Heart left ventricle (tissue), 16 donors: ENCODE measurements around the gene ZNF534. TPM values are rescaled to one million over a fixed set of nuclear protein-coding genes. Genes with fewer than 3 reads are reported as not detected.
"Not testable (repeated sequence)": the region's sequence is repeated elsewhere in the genome, so short reads cannot be mapped to it uniquely, and the experiment has no call there.

Source experiments
- ATAC-seq, 4 donors: fragments of 200-7000 bp; cut with Tn5 transposase; one replicate each; pipeline ENCODE4 v1.9.1; 2020 to 2022; ENCODE audit warnings: moderate library complexity in 4 of 4, mild to moderate bottlenecking in 3 of 4, moderate number of reproducible peaks in 1 of 4
- DNase-seq, 5 donors: peaks; one replicate each; pipeline ENCODE4 v3.0.0-alpha.2; 2020
- H3K27ac ChIP-seq, 12 donors: fragments of 200-600 bp; sonication (generic) in 4 of 12; one replicate each; pipeline versions ENCODE4 v1.5.0 to v1.8.0; 2016 to 2022; ENCODE audit warnings: mild to moderate bottlenecking in 2 of 12
- H3K27me3 ChIP-seq, 9 donors: fragments of 200-600 bp; sonication (generic) in 2 of 9; one replicate each; pipeline versions ENCODE4 v1.5.1 to v1.8.0; 2016 to 2022; ENCODE audit warnings: mild to moderate bottlenecking in 3 of 9
- H3K36me3 ChIP-seq, 9 donors: fragments of 200-600 bp; sonication (generic) in 2 of 9; one replicate each; pipeline versions ENCODE4 v1.5.0 to v1.8.0; 2018 to 2022; ENCODE audit warnings: mild to moderate bottlenecking in 2 of 9
- H3K4me1 ChIP-seq, 12 donors: fragments of 200-600 bp; sonication (generic) in 4 of 12; one replicate each; pipeline versions ENCODE4 v1.5.0 to v1.8.0; 2016 to 2022; ENCODE audit warnings: mild to moderate bottlenecking in 3 of 12
- H3K4me3 ChIP-seq, 12 donors: fragments of 200-600 bp; sonication (generic) in 4 of 12; one replicate each; pipeline versions ENCODE4 v1.5.0 to v1.8.0; 2017 to 2022; ENCODE audit warnings: mild to moderate bottlenecking in 9 of 12, moderate library complexity in 4 of 12
- H3K9me3 ChIP-seq, 12 donors: fragments of 200-600 bp; sonication (generic) in 4 of 12; one replicate each; pipeline versions ENCODE4 v1.5.0 to v1.8.0; 2016 to 2022; ENCODE audit warnings: mild to moderate bottlenecking in 1 of 12
- POLR2A ChIP-seq, 2 donors: fragments of 450-650 bp; IDR thresholded peaks; one replicate each; pipeline ENCODE4 v1.6.1; 2017; ENCODE audit warnings: antibody characterized with exemption in 2 of 2, mild to moderate bottlenecking in 2 of 2, moderate library complexity in 2 of 2
- WGBS, 4 donors: extraction: QIAGEN DNeasy Blood & Tissue Kit in 2 of 4; methylation state at CpG; one replicate each; pipeline versions ENCODE4 v1.1.5 to v1.1.7; 2013 to 2018; 5-methylcytosine and 5-hydroxymethylcytosine counted together
- intact Hi-C, 10 donors: fragments of 100-400 bp; cut with DNase I; formaldehyde crosslinking; loops; one replicate each; pipeline versions ENCODE4 v1.11.1 to v1.14.2; 2022
- polyA plus RNA-seq, 2 donors: library from polyadenylated mRNA; stranded (reverse); fragments of 200-250 nt; gene quantifications; one replicate each; pipeline ENCODE4 v1.2.3, GENCODE V29; 2013
- total RNA-seq, 9 donors: library from RNA; depleted of rRNA in 2 of 9; stranded (reverse); fragments of >200 nt in 2 of 9; fragmentation: NEBNext Ultra II Directional in 3 of 9; extraction: Animal tissue kit (Norgen Biotek cat#: 25700) in 3 of 9; gene quantifications; one replicate each; pipeline versions ENCODE4 v1.1.0 to v1.2.4, GENCODE V29; 2016 to 2023
- TF ChIP-seq, protein P1 (sequence below), 12 donors: fragments of 200-600 bp; sonication (generic) in 4 of 12; IDR thresholded peaks; one replicate each; pipeline versions ENCODE4 v1.5.0 to v1.8.0; 2018 to 2022; ENCODE audit warnings: antibody characterized with exemption in 12 of 12, mild to moderate bottlenecking in 5 of 12
- donor health status: ischemic (EF 13 %, LVEDD 7.1; RV severe dilation, severe dysfunction).
- donor health status: healthy with polysubstance abuse.
- donor health status: DM: no; HTN: yes; CAD: no.
- donor health status: DM: no; HTN: no; CAD: no.
- donor health status: ischemic (EF 25% LVEDD 6.9; RV normal size, moderate dysfunction).
- donor health status: ischemic (EF 25% LVEDD 5.7; RV mildly dilated, moderate dysfunction).
- donor health status: healthy.
- donor health status: DM: yes; HTN: yes; CAD: no.
- donor health status: ischemic (EF 35%, LVEDD 5.7; RV mildly dilated, moderate dysfunction).
- donor health status: nonischemic (EF 11% LVEDD 7.7; RV severe dilation, severe dysfunction).
- donor health status: DM: yes; HTN: yes; CAD: no.
- donor health status: PGD.
- donor health status: ischemic (EF 29% LVEDD 5.4; RV normal size, mild dysfunction).
- donor health status: nonischemic (EF 23%, LVEDD 6.1; RV moderate dilation, normal function).

ZNF534 gene
- total and polyA plus RNA-seq, 11 donors = 0.11 to 0.63 (median 0.41) TPM; not detected in 1

DNA sequence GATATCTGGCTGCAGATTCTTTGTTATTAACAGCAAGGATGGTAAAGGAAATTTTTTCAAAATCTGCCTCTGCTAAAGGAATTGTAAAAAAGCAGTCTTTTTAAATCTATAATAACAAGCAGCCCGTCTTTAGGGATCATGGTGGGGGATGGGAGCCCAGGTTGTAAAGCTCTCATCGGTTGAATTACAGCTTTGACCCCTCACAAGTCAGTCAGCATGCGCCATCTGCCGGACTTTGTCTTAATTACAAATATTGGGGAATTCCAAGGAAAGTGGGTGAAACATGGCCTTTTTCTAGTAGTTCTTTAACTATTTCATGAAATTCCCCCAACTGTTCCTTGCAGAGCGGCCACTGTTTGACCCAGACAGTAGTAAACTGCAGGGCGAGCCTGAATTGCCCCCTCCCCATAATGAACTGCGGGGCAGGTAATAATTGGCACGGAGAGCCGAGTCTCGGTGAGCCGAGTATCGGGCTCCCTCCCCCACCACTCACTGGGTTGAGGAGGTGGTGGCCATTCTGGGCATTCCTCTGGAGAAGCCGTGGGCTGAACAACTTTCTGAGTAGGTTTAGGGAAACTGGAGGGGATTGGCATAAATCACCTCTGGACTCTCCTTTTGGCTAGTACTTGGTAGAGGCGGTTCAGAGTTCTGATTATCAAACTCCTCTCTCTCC is 36.0 kb downstream of the ZNF534 start:
- H3K9me3 ChIP-seq = peaks cover under 1 to 100% (median 98%) of the 10 kb centered on the region in 12 donors
- no peaks in the 10 kb centered on the region for H3K27me3 ChIP-seq
- ATAC-seq (no peak), DNase-seq (no peak)
- no peak for TF ChIP-seq POLR2A (IDR thresholded peaks at IDR 0.05)
- TF ChIP-seq, protein P1, sequence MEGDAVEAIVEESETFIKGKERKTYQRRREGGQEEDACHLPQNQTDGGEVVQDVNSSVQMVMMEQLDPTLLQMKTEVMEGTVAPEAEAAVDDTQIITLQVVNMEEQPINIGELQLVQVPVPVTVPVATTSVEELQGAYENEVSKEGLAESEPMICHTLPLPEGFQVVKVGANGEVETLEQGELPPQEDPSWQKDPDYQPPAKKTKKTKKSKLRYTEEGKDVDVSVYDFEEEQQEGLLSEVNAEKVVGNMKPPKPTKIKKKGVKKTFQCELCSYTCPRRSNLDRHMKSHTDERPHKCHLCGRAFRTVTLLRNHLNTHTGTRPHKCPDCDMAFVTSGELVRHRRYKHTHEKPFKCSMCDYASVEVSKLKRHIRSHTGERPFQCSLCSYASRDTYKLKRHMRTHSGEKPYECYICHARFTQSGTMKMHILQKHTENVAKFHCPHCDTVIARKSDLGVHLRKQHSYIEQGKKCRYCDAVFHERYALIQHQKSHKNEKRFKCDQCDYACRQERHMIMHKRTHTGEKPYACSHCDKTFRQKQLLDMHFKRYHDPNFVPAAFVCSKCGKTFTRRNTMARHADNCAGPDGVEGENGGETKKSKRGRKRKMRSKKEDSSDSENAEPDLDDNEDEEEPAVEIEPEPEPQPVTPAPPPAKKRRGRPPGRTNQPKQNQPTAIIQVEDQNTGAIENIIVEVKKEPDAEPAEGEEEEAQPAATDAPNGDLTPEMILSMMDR (IDR thresholded peaks at IDR 0.05) = no peak
- no peak overlapping the region for H3K27ac ChIP-seq
- 81 to 91% (median 86%) methylated on average over 11 to 14 of the region's 14 CpGs for WGBS, 4 donors
- intact Hi-C loops = no loop called here
- peaks cover 0 to 80% (median 0%) of the 10 kb centered on the region in 9 donors for H3K36me3 ChIP-seq
- H3K4me3 ChIP-seq = no peak overlapping the region
- no peaks in the 10 kb centered on the region for H3K4me1 ChIP-seq

DNA sequence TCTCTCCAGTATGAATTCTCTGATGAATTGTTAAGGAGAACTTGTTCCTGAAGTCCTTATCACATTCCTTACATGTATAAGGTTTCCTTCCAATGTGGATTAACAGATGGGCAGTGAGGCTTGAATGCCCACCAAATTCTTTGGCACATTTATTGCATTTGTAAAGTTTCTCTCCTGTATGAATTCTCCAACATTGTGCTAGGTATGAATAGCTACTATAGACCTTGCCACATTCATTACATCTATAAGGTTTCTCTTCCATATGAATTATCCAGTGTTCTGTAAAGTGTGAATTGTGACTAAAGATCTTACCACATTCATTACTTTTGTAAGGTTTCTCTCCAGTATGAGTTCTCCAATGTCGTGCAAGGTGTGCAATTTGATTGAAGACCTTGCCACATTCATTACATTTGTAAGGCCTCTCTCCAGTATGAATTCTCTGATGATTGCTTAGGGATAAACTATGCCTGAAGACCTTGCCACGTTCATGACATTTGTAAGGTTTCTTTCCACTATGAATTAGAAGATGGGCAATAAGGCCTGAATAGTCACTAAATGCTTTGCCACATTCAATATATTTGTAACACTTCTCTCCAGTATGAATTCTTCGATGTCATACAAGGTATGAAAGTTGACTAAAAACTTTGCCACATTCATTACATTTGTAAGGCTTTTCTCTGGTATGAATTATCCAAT is 44.9 kb downstream of the ZNF534 start:
- no peak for DNase-seq
- intact Hi-C loops = loop anchor here in 1 of 10 donors (2.0 kb wide), 1 partner anchor 15 kb away; no protein-coding TSS in a partner anchor
- Histone ChIP-seq H3K4me1 (no peaks in the 10 kb centered on the region), H3K27ac (no peak overlapping the region), H3K4me3 (no peak overlapping the region), H3K9me3 (peaks cover 35 to 100% (median 100%) of the 10 kb centered on the region in 12 donors), H3K27me3 (no peaks in the 10 kb centered on the region), H3K36me3 (peaks cover 0 to 68% (median 0%) of the 10 kb centered on the region in 9 donors)
- WGBS, 4 donors = 94 to 95% (median 94%) methylated on average over 3 of the region's 3 CpGs
- TF ChIP-seq, protein P1 (IDR thresholded peaks at IDR 0.05) = no peak
- no peak for TF ChIP-seq POLR2A (IDR thresholded peaks at IDR 0.05)
- ATAC-seq = no peak

DNA sequence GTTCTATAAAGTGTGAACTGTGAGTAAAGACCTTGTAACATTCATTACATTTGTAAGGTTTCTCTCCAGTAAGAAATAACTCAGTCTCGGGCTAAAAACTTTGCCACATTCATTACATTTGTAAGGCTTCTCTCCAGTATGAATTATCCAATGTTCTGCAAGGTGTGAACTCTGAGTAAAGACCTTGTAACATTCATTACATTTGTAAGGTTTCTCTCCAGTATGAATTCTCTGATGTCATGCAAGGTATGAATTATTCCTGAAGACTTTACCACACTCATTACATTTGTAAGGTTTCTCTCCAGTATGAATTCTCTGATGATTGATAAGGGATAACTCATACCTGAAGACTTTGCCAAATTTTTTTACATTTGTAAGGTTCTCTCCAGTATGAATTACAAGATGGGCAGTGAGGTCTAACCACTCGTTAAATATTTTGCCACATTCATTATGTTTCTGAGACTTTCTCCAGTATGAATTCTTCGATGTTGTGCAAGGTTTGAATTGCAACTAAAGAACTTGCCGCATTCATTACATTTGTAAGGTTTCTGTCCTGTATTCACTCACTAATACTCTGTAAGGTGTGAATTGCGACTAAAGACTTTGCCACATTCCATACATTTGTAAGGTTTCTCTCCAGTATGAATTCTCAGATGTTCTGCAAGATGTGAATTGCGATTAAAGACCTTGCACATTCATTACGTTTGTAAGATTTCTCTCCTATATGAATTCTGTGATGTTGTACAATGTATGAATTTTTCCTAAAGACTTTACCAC is 45.6 kb downstream of the ZNF534 start:
- no peak for TF ChIP-seq POLR2A (IDR thresholded peaks at IDR 0.05)
- TF ChIP-seq, protein P1 (IDR thresholded peaks at IDR 0.05) = no peak
- Histone ChIP-seq H3K36me3 (peaks cover 0 to 62% (median 0%) of the 10 kb centered on the region in 9 donors), H3K4me3 (no peak overlapping the region), H3K27ac (no peak overlapping the region), H3K9me3 (peaks cover 30 to 100% (median 100%) of the 10 kb centered on the region in 12 donors), H3K4me1 (no peaks in the 10 kb centered on the region), H3K27me3 (no peaks in the 10 kb centered on the region)
- no peak for DNase-seq
- intact Hi-C loops = loop anchor here in 1 of 10 donors (2.0 kb wide), 1 partner anchor 16 kb away; no protein-coding TSS in a partner anchor
- 95 to 98% (median 96%) methylated on average over 7 of the region's 7 CpGs for WGBS, 4 donors
- no peak for ATAC-seq

DNA sequence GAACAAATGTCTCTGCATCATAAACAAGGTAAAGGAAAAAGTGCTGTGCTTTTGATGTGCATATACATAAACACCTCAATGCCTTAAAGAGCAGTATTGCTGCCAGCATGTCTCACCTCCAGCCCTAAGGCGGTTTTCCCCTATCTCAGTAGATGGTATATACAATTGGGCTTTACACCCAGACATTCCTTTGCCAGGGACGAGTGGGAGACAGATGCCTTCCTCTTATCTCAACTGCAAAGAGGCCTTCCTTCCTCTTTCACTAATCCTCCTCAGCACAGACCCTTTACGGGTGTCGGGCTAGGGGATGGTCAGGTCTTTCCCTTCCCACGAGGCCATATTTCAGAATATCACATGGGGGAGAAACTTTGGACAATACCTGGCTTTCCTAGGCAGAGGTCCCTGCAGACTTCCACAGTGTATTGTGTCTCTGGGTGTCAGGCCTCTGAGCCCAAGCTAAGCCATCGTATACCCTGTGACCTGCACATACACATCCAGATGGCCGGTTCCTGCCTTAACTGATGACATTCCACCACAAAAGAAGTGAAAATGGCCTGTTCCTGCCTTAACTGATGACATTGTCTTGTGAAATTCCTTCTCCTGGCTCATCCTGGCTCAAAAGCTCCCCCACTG is 55.3 kb downstream of the ZNF534 start:
- not testable (repeated sequence) for ATAC-seq, DNase-seq

DNA sequence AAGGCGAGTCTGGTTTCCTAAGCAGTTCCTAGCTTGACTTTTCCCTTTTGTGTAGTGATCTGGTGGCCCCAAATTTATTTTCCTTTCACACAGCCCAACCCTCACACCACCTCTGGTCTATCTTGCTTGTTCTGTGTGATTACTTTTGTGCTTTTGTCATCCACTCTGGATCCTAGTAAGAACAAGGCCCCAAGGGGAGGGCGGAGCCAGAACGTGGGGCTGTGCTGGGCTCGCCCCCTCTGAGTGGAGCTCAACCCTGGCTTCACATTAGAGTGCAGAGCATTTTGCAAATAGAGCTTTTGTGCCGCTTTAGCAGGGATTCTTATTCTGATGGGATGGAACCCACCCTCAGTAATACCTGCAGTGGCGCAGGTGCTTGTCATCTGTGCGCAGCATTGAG is 56.1 kb downstream of the ZNF534 start:
- H3K4me1 ChIP-seq, H3K27ac ChIP-seq, DNase-seq, H3K4me3 ChIP-seq, intact Hi-C loops, ATAC-seq, H3K27me3 ChIP-seq: not testable (repeated sequence)
- Histone ChIP-seq H3K36me3 (peaks cover 0 to 29% (median 0%) of the 10 kb centered on the region in 9 donors), H3K9me3 (peaks cover 3 to 98% (median 79%) of the 10 kb centered on the region in 12 donors)
- WGBS, 4 donors = 55 to 60% (median 57%) methylated on average over 7 of the region's 7 CpGs

More for the DNA sequence above, 55.3 kb downstream of the ZNF534 start:
- H3K27ac ChIP-seq, intact Hi-C loops, H3K4me3 ChIP-seq, H3K4me1 ChIP-seq, H3K27me3 ChIP-seq: not testable (repeated sequence)
- 34 to 46% (median 38%) methylated on average over 6 to 7 of the region's 7 CpGs for WGBS, 4 donors
- peaks cover 3 to 98% (median 79%) of the 10 kb centered on the region in 12 donors for H3K9me3 ChIP-seq
- H3K36me3 ChIP-seq = peaks cover 0 to 31% (median 0%) of the 10 kb centered on the region in 9 donors

DNA sequence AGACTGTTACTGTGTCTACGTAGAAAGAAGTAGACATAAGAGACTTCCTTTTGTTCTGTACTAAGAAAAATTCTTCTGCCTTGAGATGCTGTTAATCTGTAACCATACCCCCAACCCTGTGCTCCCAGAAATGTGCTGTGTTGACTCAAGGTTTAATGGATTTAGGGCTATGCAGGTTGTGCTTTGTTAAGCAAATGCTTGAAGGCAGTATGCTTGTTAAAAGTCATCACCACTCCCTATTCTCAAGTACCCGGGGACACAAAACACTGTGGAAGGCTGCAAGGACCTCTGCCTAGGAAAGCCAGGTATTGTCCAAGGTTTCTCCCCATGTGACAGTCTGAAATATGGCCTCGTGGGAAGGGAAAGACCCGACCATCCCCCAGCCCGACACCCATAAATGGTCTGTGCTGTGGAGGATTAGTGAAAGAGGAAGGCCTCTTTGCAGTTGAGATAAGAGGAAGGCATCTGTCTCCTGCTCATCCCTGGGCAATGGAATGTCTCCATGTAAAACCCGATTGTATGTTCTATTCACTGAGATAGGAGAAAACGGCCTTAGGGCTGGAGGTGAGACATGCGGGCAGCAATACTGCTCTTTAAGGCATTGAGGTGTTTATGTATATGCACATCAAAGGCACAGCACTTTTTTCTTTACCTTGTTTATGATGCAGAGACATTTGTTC is 56.8 kb downstream of the ZNF534 start:
- H3K4me1 ChIP-seq, DNase-seq, ATAC-seq, H3K4me3 ChIP-seq, intact Hi-C loops, H3K27ac ChIP-seq, H3K27me3 ChIP-seq: not testable (repeated sequence)
- Histone ChIP-seq H3K9me3 (peaks cover 0 to 98% (median 75%) of the 10 kb centered on the region in 12 donors), H3K36me3 (peaks cover 0 to 24% (median 0%) of the 10 kb centered on the region in 9 donors)
- 14 to 23% (median 16%) methylated on average over 8 of the region's 8 CpGs for WGBS, 4 donors
